AG04449 (cell line): ENCODE results near the gene DKK2.
A peak's percentile ranks its signal among the peaks of the same experiment; 100 is the strongest.

Source experiments
- CTCF ChIA-PET: fragments of 350-600 bp; formaldehyde crosslinking; extraction: SDS; loops from one replicate; lab custom pipeline; 2021; ENCODE audit warnings: antibody characterized with exemption; lab: Yijun Ruan, JAX
- POLR2A ChIA-PET: fragments of 400-600, 350-600 bp; formaldehyde crosslinking; extraction: SDS; loops from one replicate; lab custom pipeline; 2020; ENCODE audit warnings: antibody characterized with exemption, inconsistent platforms; lab: Yijun Ruan, JAX
- DNase-seq: peaks from one replicate; pipeline ENCODE4 v3.0.0-alpha.2; 2010; ENCODE audit warnings: low read depth, low spot score
- H3K4me3 ChIP-seq: 2 replicates; pipeline ENCODE4 v1.5.1; 2011; ENCODE audit warnings: low read depth, mild to moderate bottlenecking, control low read depth, low read length
- TF ChIP-seq, protein P1 (sequence below): IDR thresholded peaks from one replicate; pipeline ENCODE4 v1.5.1; 2011; ENCODE audit warnings: mild to moderate bottlenecking, moderate library complexity, low read length, control low read depth, inconsistent platforms; ENCODE audit not compliant: insufficient read depth; ENCODE audit errors: missing control alignments

DKK2 gene

DNA sequence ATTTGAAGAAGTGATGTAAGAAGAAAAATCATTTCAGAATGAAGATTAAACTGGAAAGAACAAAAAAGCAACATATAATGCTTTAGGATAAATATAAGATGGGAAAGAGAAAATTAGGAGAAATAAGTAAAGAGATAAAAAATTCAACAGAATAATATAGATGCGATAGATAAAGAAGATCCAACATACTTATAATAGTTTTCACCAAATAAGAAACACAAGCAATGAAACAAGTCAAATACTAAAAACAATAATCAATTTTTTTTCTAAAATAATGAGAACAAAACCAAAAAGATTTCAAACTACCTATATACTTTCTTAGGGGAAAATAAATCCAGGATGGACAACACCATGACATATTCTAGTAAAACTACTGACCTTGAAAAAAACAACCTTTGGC is 10.1 kb upstream of the DKK2 start:
- POLR2A ChIA-PET = no interaction called here
- TF ChIP-seq, protein P1, sequence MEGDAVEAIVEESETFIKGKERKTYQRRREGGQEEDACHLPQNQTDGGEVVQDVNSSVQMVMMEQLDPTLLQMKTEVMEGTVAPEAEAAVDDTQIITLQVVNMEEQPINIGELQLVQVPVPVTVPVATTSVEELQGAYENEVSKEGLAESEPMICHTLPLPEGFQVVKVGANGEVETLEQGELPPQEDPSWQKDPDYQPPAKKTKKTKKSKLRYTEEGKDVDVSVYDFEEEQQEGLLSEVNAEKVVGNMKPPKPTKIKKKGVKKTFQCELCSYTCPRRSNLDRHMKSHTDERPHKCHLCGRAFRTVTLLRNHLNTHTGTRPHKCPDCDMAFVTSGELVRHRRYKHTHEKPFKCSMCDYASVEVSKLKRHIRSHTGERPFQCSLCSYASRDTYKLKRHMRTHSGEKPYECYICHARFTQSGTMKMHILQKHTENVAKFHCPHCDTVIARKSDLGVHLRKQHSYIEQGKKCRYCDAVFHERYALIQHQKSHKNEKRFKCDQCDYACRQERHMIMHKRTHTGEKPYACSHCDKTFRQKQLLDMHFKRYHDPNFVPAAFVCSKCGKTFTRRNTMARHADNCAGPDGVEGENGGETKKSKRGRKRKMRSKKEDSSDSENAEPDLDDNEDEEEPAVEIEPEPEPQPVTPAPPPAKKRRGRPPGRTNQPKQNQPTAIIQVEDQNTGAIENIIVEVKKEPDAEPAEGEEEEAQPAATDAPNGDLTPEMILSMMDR = no peak
- CTCF ChIA-PET = no interaction called here
- DNase-seq = no peak
- H3K4me3 ChIP-seq = no peak overlapping the region

DNA sequence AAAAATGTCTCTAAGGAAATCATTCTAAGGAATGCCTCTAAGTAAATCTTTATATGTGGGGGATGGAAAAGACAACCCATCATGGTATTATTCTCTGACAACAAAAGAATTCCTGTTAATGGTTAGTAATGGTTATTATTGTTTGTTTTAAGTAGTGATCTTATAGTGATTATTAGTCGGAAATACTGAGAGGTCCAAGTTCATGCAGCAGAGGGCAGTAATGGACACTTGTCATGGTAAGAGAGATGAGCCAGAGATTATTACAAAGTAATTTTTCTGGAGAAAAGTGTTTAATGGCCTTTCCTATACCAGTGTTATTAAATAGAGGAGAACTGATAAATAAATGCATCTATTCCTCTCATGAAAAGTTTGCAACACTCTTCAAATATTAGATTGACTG is 8.1 kb upstream of the DKK2 start:
- POLR2A ChIA-PET = no interaction called here
- CTCF ChIA-PET = interaction anchor here (0.8 to 2.2 kb wide), 6 partner anchors 10 to 477 kb away, joined by 3 to 8 read pairs (median 4); no protein-coding TSS in a partner anchor
- no peak for DNase-seq
- TF ChIP-seq, protein P1 = no peak
- H3K4me3 ChIP-seq = no peak overlapping the region

DNA sequence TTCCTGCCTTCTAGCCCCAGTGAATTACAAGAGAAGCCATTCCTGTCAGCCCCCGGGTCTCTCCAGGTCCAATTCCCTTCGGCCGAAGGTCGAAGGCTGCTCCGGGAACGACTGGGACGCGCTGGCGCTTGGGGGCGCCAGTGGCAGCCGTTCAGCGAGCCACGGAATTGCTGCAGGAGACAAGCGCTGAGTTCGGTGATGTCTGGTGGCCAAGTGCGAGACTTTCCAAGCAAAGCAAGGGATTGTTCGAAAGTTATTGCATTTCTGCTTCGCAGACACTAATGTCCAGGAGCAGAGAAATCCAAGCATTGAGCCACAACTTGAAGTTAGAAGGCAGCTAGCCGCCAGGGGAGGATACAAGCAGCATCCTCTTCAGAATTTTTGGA is 1.1 kb upstream of the DKK2 start:
- DNase-seq = no peak
- TF ChIP-seq, protein P1 = peak; percentile 58
- POLR2A ChIA-PET = no interaction called here
- CTCF ChIA-PET = interaction anchor here (0.9 to 3.9 kb wide), 7 partner anchors 11 to 668 kb away, joined by 3 to 21 read pairs (median 3); no protein-coding TSS in a partner anchor
- H3K4me3 ChIP-seq = peak overlapping the region; percentile 60

DNA sequence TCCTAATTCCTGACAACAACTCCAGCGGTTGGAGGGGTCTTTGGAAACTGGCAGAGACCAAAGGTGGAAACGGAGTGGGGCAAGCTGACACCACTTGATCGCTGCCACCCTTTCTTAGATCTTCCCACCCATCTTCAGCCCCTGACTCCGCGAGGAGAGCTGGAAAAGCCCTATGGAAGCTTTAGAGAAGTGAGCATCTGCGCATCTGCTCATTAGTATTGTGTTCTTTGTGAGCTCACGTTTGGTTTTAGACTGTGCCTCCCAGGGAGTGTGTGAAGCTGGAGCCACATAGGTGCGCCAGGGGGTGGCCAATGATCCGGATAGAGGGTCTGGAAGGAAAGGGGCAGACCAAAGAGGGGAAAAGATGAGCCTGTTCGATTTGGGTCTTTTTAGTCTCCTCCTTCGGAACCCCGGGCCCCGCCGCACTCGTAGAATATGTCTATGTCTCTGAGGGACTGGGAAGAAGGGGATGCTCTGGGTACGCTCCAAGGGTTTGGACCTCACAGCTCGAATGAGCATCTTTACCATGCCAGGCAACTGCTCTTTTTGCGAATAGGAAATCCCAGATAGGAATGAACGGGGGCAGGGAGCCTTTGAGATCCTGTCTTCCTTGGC is 578 bp upstream of the DKK2 start:
- DNase-seq = no peak
- peak overlapping the region; percentile 60 for H3K4me3 ChIP-seq
- TF ChIP-seq, protein P1 = no peak
- CTCF ChIA-PET = interaction anchor here (0.9 to 3.9 kb wide), 6 partner anchors 10 to 149 kb away, joined by 3 to 21 read pairs (median 3); no protein-coding TSS in a partner anchor
- POLR2A ChIA-PET = no interaction called here

DNA sequence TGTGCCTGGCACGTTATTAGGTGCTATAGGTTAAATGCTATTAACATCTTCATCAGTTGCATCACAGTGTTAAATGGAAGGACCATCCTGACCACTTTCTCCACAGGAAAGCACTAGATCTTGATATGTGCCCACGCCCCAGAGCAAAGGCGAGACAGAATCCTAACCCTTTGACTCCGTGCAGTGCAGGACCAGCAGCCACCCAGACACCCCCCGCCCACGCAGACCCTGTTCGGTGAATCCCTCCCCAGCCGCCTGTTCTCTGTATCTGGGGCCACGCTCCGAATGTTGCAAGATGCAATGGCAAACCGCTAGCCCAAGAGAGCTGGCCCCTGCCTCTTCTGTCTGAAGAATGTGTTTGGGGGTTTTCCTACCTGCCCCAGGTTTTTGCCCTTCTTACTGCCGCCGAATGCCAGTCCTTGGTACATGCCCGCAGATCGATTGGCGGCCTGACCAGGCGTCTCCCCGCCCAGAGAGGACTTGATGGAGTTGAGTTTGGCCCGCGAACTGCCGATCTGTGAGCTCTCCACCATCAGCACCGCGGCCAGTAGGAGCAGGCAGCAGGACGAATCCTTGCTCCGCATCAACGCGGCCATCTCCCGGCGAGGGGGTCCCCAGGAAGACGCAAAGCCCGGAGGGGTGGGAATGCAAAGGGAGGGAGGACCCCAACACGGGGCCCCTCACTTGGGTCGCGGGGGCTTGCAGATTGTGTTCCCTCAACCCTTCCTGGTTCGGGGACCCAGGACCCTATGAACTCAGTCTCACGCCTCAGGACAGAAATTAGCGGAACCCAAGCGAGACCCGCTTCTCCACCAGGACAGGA is 906 bp downstream of the DKK2 start:
- TF ChIP-seq, protein P1 = no peak
- H3K4me3 ChIP-seq = peak overlapping the region; percentile 60
- ChIA-PET POLR2A (no interaction called here), CTCF (interaction anchor here (0.7 to 3.9 kb wide), 6 partner anchors 9 to 345 kb away, joined by 3 to 21 read pairs (median 6); no protein-coding TSS in a partner anchor)
- no peak for DNase-seq
